Endothelial cell of umbilical vein (primary cell): Measurements from ENCODE around the gene MARK2.

ENCODE experiments used
- EZH2 ChIP-seq: IDR thresholded peaks from 2 replicates; pipeline ENCODE4 v1.6.1; 2012; ENCODE audit warnings: borderline replicate concordance, low read depth, mild to moderate bottlenecking, moderate library complexity, low read length, inconsistent platforms; ENCODE audit not compliant: severe bottlenecking
- POLR2A ChIP-seq: IDR thresholded peaks from 2 replicates; pipeline ENCODE4 v1.6.1; 2012; ENCODE audit warnings: low read depth, mild to moderate bottlenecking, control low read depth, low read length
- POLR2AphosphoS5 ChIP-seq: IDR thresholded peaks from 2 replicates; pipeline ENCODE4 v1.6.1; 2012; ENCODE audit warnings: low read depth, mild to moderate bottlenecking, control low read depth, low read length, moderate library complexity; ENCODE audit not compliant: insufficient read depth
- TF ChIP-seq, protein P1 (sequence below), 2 donors: IDR thresholded peaks; 1 replicate in 1 of 2; 2 replicates in 1 of 2; pipeline ENCODE4 v1.5.1; 2011; ENCODE audit warnings: low read length in 2 of 2, mild to moderate bottlenecking in 2 of 2, moderate library complexity in 2 of 2, control low read depth in 1 of 2, inconsistent platforms in 1 of 2, low read depth in 1 of 2; ENCODE audit not compliant: insufficient read depth in 1 of 2; ENCODE audit errors: extremely low read depth in 1 of 2

DNA sequence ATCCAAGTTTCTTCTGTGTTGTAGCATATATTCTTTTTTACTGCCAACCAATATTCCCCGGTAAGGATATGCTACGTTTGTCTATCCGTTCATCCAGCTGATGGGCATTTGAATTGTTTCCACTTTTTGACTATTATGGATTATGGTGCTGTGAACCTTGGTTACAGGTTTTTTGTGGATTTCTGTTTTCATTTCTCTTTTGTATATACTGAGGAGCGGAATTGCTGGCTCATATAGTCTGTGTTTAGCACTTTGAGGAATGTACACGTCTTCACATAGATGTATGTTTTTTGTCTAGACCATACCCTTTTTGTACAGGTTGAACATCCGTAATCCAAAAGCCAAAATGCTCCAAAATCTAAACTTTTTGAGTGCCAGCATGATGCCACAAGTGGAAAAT is 54.4 kb downstream of the MARK2 start:
- TF ChIP-seq, protein P1, sequence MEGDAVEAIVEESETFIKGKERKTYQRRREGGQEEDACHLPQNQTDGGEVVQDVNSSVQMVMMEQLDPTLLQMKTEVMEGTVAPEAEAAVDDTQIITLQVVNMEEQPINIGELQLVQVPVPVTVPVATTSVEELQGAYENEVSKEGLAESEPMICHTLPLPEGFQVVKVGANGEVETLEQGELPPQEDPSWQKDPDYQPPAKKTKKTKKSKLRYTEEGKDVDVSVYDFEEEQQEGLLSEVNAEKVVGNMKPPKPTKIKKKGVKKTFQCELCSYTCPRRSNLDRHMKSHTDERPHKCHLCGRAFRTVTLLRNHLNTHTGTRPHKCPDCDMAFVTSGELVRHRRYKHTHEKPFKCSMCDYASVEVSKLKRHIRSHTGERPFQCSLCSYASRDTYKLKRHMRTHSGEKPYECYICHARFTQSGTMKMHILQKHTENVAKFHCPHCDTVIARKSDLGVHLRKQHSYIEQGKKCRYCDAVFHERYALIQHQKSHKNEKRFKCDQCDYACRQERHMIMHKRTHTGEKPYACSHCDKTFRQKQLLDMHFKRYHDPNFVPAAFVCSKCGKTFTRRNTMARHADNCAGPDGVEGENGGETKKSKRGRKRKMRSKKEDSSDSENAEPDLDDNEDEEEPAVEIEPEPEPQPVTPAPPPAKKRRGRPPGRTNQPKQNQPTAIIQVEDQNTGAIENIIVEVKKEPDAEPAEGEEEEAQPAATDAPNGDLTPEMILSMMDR (IDR thresholded peaks at IDR 0.05; ENCODE audit: extremely low read depth in 1 of 2, insufficient read depth in 1 of 2, low read depth in 1 of 2, low read length in 2 of 2), result no peak
- TF ChIP-seq EZH2, result no peak
- no peak for TF ChIP-seq POLR2AphosphoS5
- no peak for TF ChIP-seq POLR2A
